GM10847 (cell line): ENCODE data around the gene NCOA6.

Experiments used
- POLR2A ChIP-seq: IDR thresholded peaks from 2 replicates; pipeline ENCODE4 v1.6.1; 2011; ENCODE audit not compliant: insufficient read length; ENCODE audit errors: extremely low read depth

The NCOA6 gene

DNA sequence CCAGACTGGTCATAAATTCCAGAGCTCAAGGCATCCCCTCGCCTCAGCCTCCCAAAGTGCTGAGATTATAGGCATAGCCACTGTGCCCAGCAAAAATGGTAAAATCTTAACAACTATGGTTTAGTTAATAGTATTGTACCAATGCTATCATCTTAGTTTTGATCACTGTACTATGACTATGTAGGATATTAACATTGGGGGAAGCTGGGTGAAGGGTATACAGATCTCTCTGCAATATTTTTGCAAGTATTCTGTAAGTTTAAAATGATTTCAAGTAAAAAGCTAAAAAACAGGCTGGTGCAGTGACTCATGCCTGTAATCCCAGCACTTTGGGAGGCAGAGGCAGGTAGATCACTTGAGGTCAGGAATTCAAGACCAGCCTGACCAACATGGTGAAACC lies 156.4 kb downstream of the NCOA6 start:
- no peak for TF ChIP-seq POLR2A
